A673 (cell line): Measurements from ENCODE around the gene NDE1. TPM values are rescaled to one million over a fixed set of nuclear protein-coding genes. Genes with fewer than 3 reads are reported as not detected.

Source experiments
- BruUV-seq: library from RNA; stranded (reverse); fragments of 400-500 nt; replicated peaks from 2 replicates; lab custom pipeline; 2021; lab: Mats Ljungman, UMichigan
- CTCF ChIA-PET: fragments of 300-600 bp; sonication (Branson Sonifier 250); formaldehyde crosslinking; loops from one replicate; lab custom pipeline; 2022; ENCODE audit warnings: antibody characterized with exemption; lab: Charles Lee
- POLR2A ChIA-PET: fragments of 300-600 bp; sonication (Branson Sonifier 250); formaldehyde crosslinking; loops from one replicate; lab custom pipeline; 2022; ENCODE audit warnings: antibody characterized with exemption; ENCODE audit not compliant: low non-redundant PET; lab: Charles Lee
- DNase-seq: peaks from one replicate; pipeline ENCODE4 v3.0.0-alpha.2; 2015; ENCODE audit warnings: low spot score
- H3K27ac ChIP-seq: fragments of 200-600 bp; sonication (generic); 2 replicates; pipeline ENCODE4 v1.5.1; 2016; ENCODE audit warnings: mixed run types, low read depth, mild to moderate bottlenecking, mixed read lengths, antibody characterized with exemption, low read length; ENCODE audit not compliant: poor library complexity, severe bottlenecking
- H3K27me3 ChIP-seq: fragments of 200-600 bp; sonication (generic); replicated peaks from 2 replicates; pipeline ENCODE4 v1.6.1; 2017; ENCODE audit warnings: mixed run types, low read depth, mild to moderate bottlenecking, mixed read lengths, antibody characterized with exemption, low read length; ENCODE audit not compliant: insufficient read depth, poor library complexity
- H3K36me3 ChIP-seq: fragments of 200-600 bp; sonication (generic); 2 replicates; pipeline ENCODE4 v1.6.1; 2016; ENCODE audit warnings: mixed run types, mild to moderate bottlenecking, mixed read lengths, antibody characterized with exemption, low read length; ENCODE audit not compliant: insufficient read depth, poor library complexity, severe bottlenecking
- H3K4me1 ChIP-seq: fragments of 200-600 bp; sonication (generic); 2 replicates; pipeline ENCODE4 v1.6.1; 2017; ENCODE audit warnings: mixed run types, mild to moderate bottlenecking, mixed read lengths, antibody characterized with exemption, low read length; ENCODE audit not compliant: insufficient read depth, poor library complexity, severe bottlenecking
- H3K4me3 ChIP-seq: fragments of 200-600 bp; sonication (generic); 2 replicates; pipeline ENCODE4 v1.5.1; 2016; ENCODE audit warnings: low read depth, mixed run types, mild to moderate bottlenecking, mixed read lengths, low read length; ENCODE audit not compliant: poor library complexity, severe bottlenecking
- H3K9me3 ChIP-seq: fragments of 200-600 bp; sonication (generic); 2 replicates; pipeline ENCODE4 v1.6.1; 2016; ENCODE audit warnings: mixed run types, low read depth, mild to moderate bottlenecking, mixed read lengths, antibody characterized with exemption, low read length; ENCODE audit not compliant: poor library complexity, severe bottlenecking
- EZH2 ChIP-seq: fragments of 200-600 bp; sonication (generic); IDR thresholded peaks from 2 replicates; pipeline ENCODE4 v1.6.1; 2017; ENCODE audit warnings: borderline replicate concordance, low read depth, mild to moderate bottlenecking, mixed read lengths, antibody characterized with exemption, low read length; ENCODE audit not compliant: poor library complexity, severe bottlenecking
- intact Hi-C: fragments of 100-400 bp; cut with micrococcal nuclease; formaldehyde crosslinking; loops from one replicate; pipeline ENCODE4 v1.10.0; 2022; ENCODE audit not compliant: unreplicated experiment
- total RNA-seq: library from RNA; stranded (reverse); gene quantifications from 2 replicates; pipeline ENCODE4 v1.2.3, GENCODE V29; 2021
- TF ChIP-seq, protein P1 (sequence below): fragments of 300-800, 200-600 bp; sonication (generic); conservative IDR thresholded peaks from 2 replicates; pipeline ENCODE4 v1.5.1; 2017; ENCODE audit warnings: low read depth, mild to moderate bottlenecking, antibody characterized with exemption, low read length, moderate library complexity, mixed read lengths

Gene NDE1
- total RNA-seq, 1 experiment from 2014 or later, result 78.1 TPM

DNA sequence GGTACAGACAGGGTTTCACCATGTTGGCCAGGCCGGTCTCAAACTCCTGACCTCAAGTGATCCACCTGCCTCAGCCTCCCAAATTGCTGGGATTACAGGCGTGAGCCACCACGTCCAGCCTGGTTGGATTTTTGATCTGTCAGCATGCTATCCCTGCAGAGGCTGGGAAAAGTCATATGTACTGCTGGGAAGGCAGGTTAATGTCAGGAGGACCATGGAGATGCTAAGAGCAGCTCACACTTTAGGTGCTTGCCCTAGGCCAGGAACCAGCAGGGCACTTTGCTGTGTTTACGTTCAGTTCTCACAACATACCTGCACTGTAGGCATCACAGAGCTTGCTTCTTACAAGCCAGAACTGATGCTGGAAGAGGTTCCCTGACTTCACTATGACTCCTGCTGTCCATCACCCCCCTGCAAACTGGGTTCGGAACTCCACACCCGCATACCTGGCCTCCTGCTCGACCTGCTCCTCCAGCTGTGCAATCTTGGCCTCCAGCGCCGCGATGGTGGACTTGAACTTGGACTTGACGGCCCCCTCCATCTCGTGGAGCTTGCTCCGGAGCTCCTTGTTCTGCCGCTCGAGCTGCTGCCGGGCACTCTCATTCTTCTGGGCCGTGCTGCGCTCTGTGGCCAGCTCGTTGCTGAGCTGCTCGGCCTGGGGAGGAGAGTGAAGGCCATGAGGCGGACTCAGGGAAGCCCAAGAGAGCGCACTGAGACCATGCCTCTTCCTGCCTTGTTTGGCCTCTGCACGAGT is 66.8 kb downstream of the NDE1 start:
- Histone ChIP-seq H3K9me3 (no peaks in the 10 kb centered on the region), H3K27me3 (no peaks in the 10 kb centered on the region), H3K36me3 (no peaks in the 10 kb centered on the region), H3K4me3 (no peak overlapping the region), H3K4me1 (no peaks in the 10 kb centered on the region), H3K27ac (no peak overlapping the region)
- ChIA-PET CTCF (no interaction called here), POLR2A (no interaction called here)
- no TSS peak for BruUV-seq
- intact Hi-C loops, result no loop called here
- DNase-seq, result no peak
- TF ChIP-seq EZH2, result no peak
- TF ChIP-seq, protein P1, sequence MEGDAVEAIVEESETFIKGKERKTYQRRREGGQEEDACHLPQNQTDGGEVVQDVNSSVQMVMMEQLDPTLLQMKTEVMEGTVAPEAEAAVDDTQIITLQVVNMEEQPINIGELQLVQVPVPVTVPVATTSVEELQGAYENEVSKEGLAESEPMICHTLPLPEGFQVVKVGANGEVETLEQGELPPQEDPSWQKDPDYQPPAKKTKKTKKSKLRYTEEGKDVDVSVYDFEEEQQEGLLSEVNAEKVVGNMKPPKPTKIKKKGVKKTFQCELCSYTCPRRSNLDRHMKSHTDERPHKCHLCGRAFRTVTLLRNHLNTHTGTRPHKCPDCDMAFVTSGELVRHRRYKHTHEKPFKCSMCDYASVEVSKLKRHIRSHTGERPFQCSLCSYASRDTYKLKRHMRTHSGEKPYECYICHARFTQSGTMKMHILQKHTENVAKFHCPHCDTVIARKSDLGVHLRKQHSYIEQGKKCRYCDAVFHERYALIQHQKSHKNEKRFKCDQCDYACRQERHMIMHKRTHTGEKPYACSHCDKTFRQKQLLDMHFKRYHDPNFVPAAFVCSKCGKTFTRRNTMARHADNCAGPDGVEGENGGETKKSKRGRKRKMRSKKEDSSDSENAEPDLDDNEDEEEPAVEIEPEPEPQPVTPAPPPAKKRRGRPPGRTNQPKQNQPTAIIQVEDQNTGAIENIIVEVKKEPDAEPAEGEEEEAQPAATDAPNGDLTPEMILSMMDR, result no peak

DNA sequence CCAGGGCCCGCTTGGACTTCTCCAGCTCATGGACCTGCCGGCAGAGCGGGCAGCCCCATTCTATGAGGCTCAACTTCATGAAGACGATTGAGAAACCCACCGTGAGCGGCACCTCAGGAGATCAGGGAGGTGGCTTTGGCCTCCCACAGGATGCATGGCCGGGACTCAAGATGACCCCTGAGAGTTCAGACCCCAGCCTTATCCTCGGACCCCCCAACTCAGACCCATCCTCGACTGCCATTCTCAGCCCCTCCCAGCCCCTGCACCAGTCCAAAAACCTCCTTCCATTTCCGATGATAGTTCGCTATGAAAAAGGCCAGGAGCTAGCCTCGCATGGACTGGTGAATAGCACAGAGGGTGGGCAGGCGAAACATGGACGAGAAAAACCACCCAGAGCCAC is 71.0 kb downstream of the NDE1 start:
- CTCF ChIA-PET, result no interaction called here
- H3K4me1 ChIP-seq, result no peaks in the 10 kb centered on the region
- intact Hi-C loops, result no loop called here
- H3K4me3 ChIP-seq, result no peak overlapping the region
- peaks cover 4% of the 10 kb centered on the region for H3K36me3 ChIP-seq
- H3K27ac ChIP-seq, result no peak overlapping the region
- no peak for DNase-seq
- no peaks in the 10 kb centered on the region for H3K9me3 ChIP-seq
- POLR2A ChIA-PET, result no interaction called here
- BruUV-seq, result no TSS peak
- TF ChIP-seq EZH2, result no peak
- TF ChIP-seq, protein P1, result no peak
- H3K27me3 ChIP-seq, result no peaks in the 10 kb centered on the region

DNA sequence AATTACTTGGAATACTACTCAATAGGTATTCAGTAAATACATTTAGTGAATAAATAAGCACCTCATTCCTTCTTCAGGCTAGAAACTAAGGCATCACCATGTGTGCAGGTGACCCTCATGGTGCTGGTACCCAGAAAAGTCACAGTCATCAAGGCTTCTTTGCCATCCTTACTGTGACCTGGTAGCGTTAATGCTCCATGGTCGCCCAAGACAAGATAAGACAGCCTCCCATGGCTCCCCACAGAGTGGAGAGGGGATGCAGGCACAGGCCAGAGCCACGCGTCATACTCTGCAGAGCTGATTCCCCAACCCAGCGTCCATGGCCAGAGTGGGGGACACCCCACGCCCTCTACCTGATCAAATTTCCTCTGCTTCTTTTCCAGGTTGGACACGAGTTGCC is 73.8 kb downstream of the NDE1 start:
- DNase-seq, result no peak
- no peak overlapping the region for H3K27ac ChIP-seq
- intact Hi-C loops, result no loop called here
- H3K4me1 ChIP-seq, result no peaks in the 10 kb centered on the region
- POLR2A ChIA-PET, result no interaction called here
- no peaks in the 10 kb centered on the region for H3K27me3 ChIP-seq
- CTCF ChIA-PET, result no interaction called here
- H3K9me3 ChIP-seq, result no peaks in the 10 kb centered on the region
- BruUV-seq, result no TSS peak
- H3K36me3 ChIP-seq, result peaks cover 4% of the 10 kb centered on the region
- no peak overlapping the region for H3K4me3 ChIP-seq
- TF ChIP-seq, protein P1, result no peak
